Right ventricle myocardium inferior (tissue), 1 donor: ENCODE results near the gene KMT2C. TPM values are rescaled to one million over a fixed set of nuclear protein-coding genes. Genes with fewer than 3 reads are reported as not detected.
"Not testable (repeated sequence)": the region's sequence is repeated elsewhere in the genome, so short reads cannot be mapped to it uniquely, and the experiment has no call there.

Source experiments
- ATAC-seq: fragments of 200-7000 bp; cut with Tn5 transposase; one replicate; pipeline ENCODE4 v1.9.1; 2020; ENCODE audit warnings: mild to moderate bottlenecking, moderate library complexity
- DNase-seq: peaks from one replicate; pipeline ENCODE4 v3.0.0; 2021; ENCODE audit errors: missing footprints
- intact Hi-C: fragments of 100-400 bp; cut with DNase I; formaldehyde crosslinking; loops from one replicate; pipeline ENCODE4 v1.11.0; 2022
- total RNA-seq: library from RNA; stranded (reverse); fragmentation: NEBNext Ultra II Directional; extraction: Animal tissue kit (Norgen Biotek cat#: 25700); gene quantifications from one replicate; pipeline ENCODE4 v1.2.1, GENCODE V29; 2021
- donor health status: DM: no; HTN: yes; CAD: no; lungs with severe emphysema.

KMT2C gene
- total RNA-seq, 1 donor from 2014 or later: 39.4 TPM

GRCh38 chr7:152419473-152420429, 16.1 kb downstream of the KMT2C start:
- ATAC-seq (no peak), DNase-seq (no peak)
- intact Hi-C loops: loop anchor here (10.0 kb wide), 1 partner anchor 55 kb away; no protein-coding TSS in a partner anchor

DNA sequence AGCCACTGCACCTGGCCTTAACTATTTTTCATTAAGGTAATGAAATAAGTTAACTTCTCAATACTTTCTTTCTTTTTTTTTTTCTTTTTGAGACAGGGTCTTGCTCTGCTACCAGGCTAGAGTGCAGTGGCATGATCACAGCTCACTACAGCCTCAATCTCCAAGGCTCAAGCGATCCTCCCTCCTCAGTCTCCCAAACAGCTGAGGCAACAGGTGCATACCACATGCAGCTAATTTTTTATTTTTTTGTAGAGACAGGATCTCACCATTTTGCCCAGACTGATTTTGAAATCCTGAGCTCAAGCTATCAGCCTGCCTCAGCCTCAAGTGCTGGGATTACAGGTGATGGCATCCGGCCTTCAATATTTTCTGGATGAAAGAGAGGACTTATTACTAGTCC, 21.0 kb downstream of the KMT2C start:
- intact Hi-C loops: no loop called here
- no peak for DNase-seq

DNA sequence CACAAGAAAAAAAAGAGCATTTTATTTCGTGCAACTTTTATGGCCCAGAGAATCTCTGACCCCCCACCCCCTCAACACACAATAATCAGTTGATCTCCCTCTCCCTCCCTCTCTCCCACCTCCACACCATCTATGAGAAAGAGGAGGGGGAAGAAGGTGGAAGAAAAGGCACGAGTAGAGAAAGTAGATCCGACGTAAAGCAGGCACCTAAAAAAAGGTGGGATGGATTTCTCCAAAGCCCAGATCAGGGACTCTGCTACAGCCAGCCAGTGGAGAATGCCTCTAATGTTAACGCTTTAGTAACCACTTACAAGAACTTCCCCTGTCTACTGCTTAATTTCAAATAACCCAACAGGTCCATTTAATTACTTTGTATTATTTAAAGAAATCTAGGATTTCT, 24.4 kb downstream of the KMT2C start:
- intact Hi-C loops: no loop called here
- ATAC-seq: peak; percentile 50
- no peak for DNase-seq

More for the DNA sequence above, 21.0 kb downstream of the KMT2C start:
- ATAC-seq: no peak

GRCh38 chr7:152406491-152406890, 29.3 kb downstream of the KMT2C start:
- DNase-seq: no peak
- intact Hi-C loops: no loop called here
- ATAC-seq: no peak

DNA sequence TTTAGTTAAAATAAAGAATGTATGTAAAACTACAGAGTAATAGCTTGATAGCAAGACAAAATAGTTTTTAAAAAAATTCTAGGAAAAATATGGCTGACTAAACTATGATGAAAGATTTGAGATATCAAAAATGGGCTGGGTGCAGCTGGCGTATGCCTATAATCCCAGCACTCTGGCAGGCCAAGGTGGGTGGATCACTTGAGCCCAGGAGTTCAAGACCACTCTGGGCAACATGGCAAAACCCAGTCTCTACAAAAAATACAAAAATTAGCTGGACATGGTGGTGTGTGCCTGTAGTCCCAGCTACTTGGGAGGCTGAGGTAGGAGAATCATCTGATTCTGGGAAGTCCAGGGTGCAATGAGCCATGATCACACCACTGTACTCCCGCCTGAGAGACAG, 29.8 kb downstream of the KMT2C start:
- DNase-seq, ATAC-seq, intact Hi-C loops: not testable (repeated sequence)

- no peak for DNase-seq
These were observed 32.1 kb downstream of the KMT2C start for GRCh38 chr7:152403726-152404125.

DNA sequence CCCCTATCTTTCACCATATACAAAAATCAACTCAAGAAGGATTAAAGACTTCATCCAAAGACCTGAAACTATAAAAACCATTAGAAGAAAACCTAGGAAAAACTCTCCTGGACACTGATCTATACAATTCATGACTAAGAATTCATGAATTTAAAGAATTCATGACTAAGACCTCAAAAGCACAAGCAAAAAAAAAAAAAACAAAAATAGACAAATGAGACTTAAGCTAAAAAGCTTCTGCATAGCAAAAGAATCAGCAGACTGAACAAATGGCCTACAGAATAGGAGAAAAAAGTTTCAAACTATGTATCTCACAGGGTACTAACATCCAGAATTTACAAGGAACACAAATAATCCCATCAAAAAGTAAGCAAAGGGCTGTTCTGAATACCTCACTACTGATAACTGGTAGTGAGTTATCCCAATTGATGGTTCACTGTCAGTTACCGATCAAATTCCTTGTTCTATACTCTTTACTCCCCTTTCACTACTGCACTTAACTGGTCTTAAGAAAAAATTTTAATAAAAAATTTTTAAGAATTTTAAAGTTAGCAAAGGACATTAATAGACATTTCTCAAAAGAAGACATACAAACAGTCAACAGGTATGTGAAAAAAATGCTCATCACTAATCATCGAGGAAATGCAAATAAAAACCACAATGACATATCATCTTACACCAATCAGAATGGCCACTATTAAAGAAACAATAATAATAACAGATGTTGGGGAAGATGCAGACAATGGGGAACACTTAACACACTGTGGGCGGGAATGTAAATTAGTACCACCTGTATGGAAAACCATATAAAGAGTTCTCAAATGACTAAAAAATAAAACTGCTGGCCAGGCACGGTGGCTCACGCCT, 33.2 kb downstream of the KMT2C start:
- peak; percentile 29 for ATAC-seq
- intact Hi-C loops: no loop called here
- DNase-seq: no peak

More at GRCh38 chr7:152403726-152404125, 32.1 kb downstream of the KMT2C start:
- intact Hi-C loops: no loop called here
- ATAC-seq: no peak

DNA sequence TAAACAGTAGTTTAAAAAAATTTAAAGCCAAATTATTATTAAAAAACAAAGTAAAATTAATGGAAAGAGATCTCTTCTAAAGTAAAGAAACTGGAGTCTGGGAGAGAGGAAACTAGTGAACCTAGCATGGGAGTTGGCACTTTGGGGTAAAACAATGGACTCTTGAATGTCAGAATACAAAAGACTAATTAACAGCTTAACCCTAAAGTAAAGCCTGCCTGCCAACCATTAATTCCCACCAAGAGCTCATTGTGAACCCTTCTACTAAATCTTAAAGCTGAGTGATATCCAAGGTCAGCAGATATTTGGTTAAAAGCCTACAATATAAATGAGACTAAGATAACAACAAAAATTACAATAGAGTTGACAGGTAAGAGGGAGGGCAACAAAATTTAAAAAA, 36.5 kb downstream of the KMT2C start:
- intact Hi-C loops: no loop called here
- ATAC-seq (no peak), DNase-seq (no peak)

GRCh38 chr7:152395112-152395511, 40.7 kb downstream of the KMT2C start:
- DNase-seq (no peak), ATAC-seq (no peak)
- intact Hi-C loops: no loop called here

DNA sequence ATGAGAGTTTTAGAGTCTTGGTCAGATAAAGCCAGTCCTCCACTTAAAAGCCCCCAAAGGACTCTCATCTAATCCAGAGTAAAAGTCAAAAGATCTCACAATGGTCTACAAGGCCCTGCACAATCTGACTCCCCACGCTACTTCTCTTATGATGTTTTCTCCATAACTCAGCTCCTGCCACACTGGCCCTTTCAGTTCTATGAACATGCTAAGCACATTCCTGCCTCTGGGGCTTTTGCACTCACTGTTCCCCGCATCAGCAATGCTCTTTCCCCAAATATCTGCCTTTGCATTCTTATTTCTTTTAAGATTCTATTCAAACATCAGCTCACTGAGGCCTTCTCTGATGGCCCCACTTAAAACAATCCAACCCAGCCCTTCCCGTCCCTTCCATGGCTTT, 41.6 kb downstream of the KMT2C start:
- intact Hi-C loops, DNase-seq: not testable (repeated sequence)
- peak; percentile 62 for ATAC-seq

- ATAC-seq (no peak), DNase-seq (no peak)
- intact Hi-C loops: no loop called here
These were observed 43.5 kb downstream of the KMT2C start for GRCh38 chr7:152392254-152392653.

DNA sequence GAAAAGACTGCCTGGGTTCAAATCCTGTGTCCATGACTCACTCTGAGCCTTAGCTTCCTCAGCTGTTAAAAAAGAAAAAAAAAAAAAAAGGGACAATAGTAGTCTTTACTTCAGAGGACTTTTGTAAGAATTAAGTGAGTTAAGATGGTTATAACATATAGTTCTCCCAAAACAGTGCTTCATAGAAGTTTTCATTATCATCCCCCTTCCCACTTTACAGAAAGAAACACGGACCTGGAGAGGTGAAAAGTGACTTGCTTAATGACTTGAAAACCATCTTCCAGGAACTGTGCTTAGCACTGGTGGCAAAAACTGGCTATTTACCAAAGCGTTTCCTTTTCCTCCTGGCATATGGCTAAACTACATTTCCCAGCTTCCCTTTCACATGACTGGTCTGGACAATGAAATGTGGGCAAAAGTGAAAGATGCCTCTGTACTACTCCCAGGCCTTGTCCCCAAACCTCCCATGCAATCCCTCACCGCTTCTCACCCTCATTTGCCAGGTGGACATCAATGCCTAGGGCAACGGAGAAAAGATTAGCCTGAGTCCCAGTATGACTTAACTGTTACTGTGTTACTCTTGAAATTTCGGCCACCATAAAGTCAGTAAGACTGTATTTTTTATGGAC, 49.6 kb downstream of the KMT2C start:
- peak; percentile 39 for ATAC-seq
- intact Hi-C loops, DNase-seq: not testable (repeated sequence)

GRCh38 chr7:152384235-152385200, 51.3 kb downstream of the KMT2C start:
- DNase-seq, intact Hi-C loops, ATAC-seq: not testable (repeated sequence)

DNA sequence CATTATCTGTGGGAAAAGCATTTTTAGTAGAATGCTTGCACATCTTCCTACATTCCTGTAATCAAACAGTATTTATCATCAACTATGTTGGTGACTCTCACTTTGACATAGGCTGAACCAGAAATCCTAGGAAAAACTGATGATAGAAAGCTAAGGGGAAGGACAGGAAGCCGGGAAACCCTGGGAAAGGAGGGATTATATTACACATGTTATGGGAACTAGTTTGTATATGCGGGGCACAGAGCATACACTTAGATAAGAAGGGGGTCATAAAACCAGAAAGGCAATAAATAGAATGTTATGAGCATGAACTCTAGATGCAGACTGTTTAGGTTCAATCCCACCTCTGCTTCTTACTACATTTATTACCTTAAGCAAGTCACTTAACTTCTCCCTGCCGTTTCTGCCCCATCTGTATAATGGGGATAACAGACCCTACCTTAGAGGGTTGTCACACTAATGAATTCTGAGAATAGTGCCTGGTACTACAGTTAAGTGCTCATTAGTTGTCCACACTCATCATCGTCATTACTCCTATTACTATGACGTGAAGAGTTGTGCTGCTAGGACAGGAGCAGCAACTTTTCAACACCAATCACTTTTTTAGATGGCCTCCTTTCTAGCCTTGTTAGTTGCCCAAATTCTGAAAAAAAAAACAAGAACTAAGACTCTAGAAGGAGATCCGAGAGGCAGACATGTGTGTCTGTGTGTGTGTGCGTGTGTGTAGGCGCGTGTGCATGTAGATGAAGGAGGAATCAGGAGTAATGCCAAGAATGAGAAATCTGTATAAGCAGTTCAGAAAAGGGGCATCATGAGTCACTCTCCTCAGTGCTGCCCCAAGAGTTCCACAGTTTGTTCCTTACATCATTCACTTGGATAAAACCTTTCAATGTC, 52.2 kb downstream of the KMT2C start:
- ATAC-seq: no peak
- intact Hi-C loops: no loop called here
- DNase-seq: no peak

DNA sequence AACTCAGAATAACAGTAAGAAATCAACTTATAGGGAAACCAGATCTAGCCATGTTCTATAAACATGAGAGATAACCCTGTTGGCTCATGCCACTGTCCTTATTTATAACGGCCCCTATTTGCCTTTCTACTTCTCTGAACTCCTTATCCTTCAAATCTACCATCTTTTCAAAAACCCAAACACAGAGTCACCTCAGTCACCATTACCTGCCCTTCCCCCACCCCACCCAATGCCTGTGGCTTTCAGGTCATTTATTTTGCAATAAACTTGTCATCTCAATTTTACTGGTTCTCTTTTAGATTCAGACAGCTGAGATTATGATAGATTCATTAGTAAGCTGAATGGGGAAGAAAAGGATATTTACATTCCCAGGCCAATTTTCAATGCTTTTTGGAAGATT, 53.6 kb downstream of the KMT2C start:
- intact Hi-C loops: no loop called here
- ATAC-seq (no peak), DNase-seq (no peak)

GRCh38 chr7:152380931-152381578, 54.7 kb downstream of the KMT2C start:
- intact Hi-C loops, DNase-seq: not testable (repeated sequence)
- peak; percentile 11 for ATAC-seq
